Measurements from ENCODE around the gene NUB1.

Gene NUB1

GRCh38 chr7:151391358-151391730 lies 49.7 kb downstream of the NUB1 start:
- H3K27me3 ChIP-seq (ENCODE audit: control insufficient read depth, insufficient read depth, low read length): no peaks in the 10 kb centered on the region
- no peak overlapping the region for H3K4me3 ChIP-seq (ENCODE audit: low read depth, low read length)
- no peaks in the 10 kb centered on the region for H3K9me3 ChIP-seq (ENCODE audit: control insufficient read depth, insufficient read depth, low read length)
- no peak overlapping the region for H3K27ac ChIP-seq (ENCODE audit: low read depth, low read length)
- H3K4me1 ChIP-seq (ENCODE audit: control insufficient read depth, insufficient read depth, low read length): peaks cover 8% of the 10 kb centered on the region; the same call in 1 of the 2 replicates
- no peaks in the 10 kb centered on the region for H3K36me3 ChIP-seq (ENCODE audit: control insufficient read depth, insufficient read depth, low read length)
- H3K9ac ChIP-seq (ENCODE audit: low read depth, low read length): no peak overlapping the region

GRCh38 chr7:151392002-151392401 lies 50.4 kb downstream of the NUB1 start:
- H3K4me1 ChIP-seq (ENCODE audit: control insufficient read depth, insufficient read depth, low read length): peaks cover 8% of the 10 kb centered on the region; the same call in 1 of the 2 replicates
- H3K27ac ChIP-seq (ENCODE audit: low read depth, low read length): no peak overlapping the region
- H3K4me3 ChIP-seq (ENCODE audit: low read depth, low read length): no peak overlapping the region
- H3K36me3 ChIP-seq (ENCODE audit: control insufficient read depth, insufficient read depth, low read length): no peaks in the 10 kb centered on the region
- no peaks in the 10 kb centered on the region for H3K9me3 ChIP-seq (ENCODE audit: control insufficient read depth, insufficient read depth, low read length)
- no peaks in the 10 kb centered on the region for H3K27me3 ChIP-seq (ENCODE audit: control insufficient read depth, insufficient read depth, low read length)
- no peak overlapping the region for H3K9ac ChIP-seq (ENCODE audit: low read depth, low read length)

DNA sequence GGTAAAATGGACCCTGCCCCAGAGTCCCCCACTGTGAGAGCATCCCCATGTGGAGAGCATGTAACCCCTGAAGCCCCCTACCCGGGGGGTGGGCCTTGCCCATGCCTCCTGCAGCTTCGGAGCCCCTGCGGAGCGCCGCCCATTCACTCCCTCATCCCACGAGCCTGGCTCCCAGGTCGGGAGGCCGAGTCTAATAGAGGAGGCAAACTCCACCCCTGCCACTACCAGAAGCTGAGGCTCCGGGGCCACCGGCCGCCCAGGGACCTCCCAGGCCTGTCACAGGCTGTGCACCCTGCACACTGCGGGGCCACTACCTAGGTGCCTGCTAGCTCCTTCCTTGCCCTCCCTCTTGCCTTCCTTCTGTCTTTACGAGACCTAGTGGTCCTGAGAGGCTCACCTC lies 50.8 kb downstream of the NUB1 start:
- no peaks in the 10 kb centered on the region for H3K27me3 ChIP-seq (ENCODE audit: control insufficient read depth, insufficient read depth, low read length)
- no peak overlapping the region for H3K27ac ChIP-seq (ENCODE audit: low read depth, low read length)
- H3K9ac ChIP-seq (ENCODE audit: low read depth, low read length): no peak overlapping the region
- H3K4me3 ChIP-seq (ENCODE audit: low read depth, low read length): no peak overlapping the region
- peaks cover 8% of the 10 kb centered on the region; the same call in 1 of the 2 replicates for H3K4me1 ChIP-seq (ENCODE audit: control insufficient read depth, insufficient read depth, low read length)
- H3K36me3 ChIP-seq (ENCODE audit: control insufficient read depth, insufficient read depth, low read length): no peaks in the 10 kb centered on the region
- H3K9me3 ChIP-seq (ENCODE audit: control insufficient read depth, insufficient read depth, low read length): no peaks in the 10 kb centered on the region

DNA sequence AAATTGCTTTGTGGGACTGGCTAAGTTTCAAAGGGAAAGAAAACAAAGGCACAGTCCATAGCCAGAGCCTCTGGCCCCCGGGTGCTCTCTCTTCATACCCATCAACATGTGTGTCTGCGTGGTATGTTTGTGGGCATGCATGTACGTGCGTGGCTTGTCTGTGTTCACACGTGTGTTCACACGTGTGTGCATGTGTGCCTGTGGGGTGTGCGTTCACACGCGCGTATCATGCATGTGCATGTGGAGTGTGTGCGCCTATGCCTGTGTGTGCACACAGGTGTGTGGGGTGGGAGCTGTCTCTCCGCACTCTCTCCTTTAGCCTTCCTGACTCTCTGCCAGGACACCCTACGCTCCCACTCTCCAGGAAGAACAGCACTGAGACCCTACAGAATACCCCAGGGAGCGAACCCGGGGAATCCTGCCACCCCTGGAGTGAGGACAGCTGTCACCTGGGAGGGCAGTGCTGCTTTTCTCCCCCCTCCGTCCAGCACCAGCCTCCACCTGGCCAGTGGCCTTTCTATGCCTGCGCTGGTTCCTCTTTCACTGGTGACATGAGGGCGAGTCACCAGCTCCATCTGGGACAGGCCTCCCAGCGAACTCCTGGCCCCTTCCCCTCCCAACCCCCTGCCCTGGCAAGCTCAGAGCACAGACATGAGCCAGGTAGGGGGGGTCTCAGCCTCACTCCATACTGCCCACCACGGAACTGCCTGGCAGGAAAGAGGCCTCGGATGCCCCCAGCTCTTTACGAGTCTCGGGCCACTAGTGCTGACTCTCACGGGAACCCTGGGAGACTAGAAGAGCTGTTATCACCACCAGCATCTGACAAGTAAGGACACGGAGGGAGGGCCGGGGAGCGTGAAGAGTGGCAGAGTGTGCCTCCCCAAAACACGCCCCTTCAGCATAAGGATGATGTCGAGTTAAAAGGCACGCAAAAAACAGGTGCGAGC lies 51.7 kb downstream of the NUB1 start:
- Histone ChIP-seq H3K27ac (ENCODE audit: low read depth, low read length) (no peak overlapping the region), H3K9me3 (ENCODE audit: control insufficient read depth, insufficient read depth, low read length) (no peaks in the 10 kb centered on the region), H3K4me3 (ENCODE audit: low read depth, low read length) (no peak overlapping the region), H3K36me3 (ENCODE audit: control insufficient read depth, insufficient read depth, low read length) (peaks cover 5% of the 10 kb centered on the region; the same call in 1 of the 2 replicates), H3K4me1 (ENCODE audit: control insufficient read depth, insufficient read depth, low read length) (peaks cover 8% of the 10 kb centered on the region; the same call in 1 of the 2 replicates), H3K9ac (ENCODE audit: low read depth, low read length) (no peak overlapping the region), H3K27me3 (ENCODE audit: control insufficient read depth, insufficient read depth, low read length) (no peaks in the 10 kb centered on the region)

GRCh38 chr7:151394076-151395035 lies 52.7 kb downstream of the NUB1 start:
- H3K27ac ChIP-seq (ENCODE audit: low read depth, low read length): no peak overlapping the region
- no peak overlapping the region for H3K4me3 ChIP-seq (ENCODE audit: low read depth, low read length)
- no peak overlapping the region for H3K9ac ChIP-seq (ENCODE audit: low read depth, low read length)
- peaks cover 7% of the 10 kb centered on the region; the same call in 1 of the 2 replicates for H3K36me3 ChIP-seq (ENCODE audit: control insufficient read depth, insufficient read depth, low read length)
- no peaks in the 10 kb centered on the region for H3K27me3 ChIP-seq (ENCODE audit: control insufficient read depth, insufficient read depth, low read length)
- no peaks in the 10 kb centered on the region for H3K9me3 ChIP-seq (ENCODE audit: control insufficient read depth, insufficient read depth, low read length)
- H3K4me1 ChIP-seq (ENCODE audit: control insufficient read depth, insufficient read depth, low read length): peaks cover 8% of the 10 kb centered on the region; the same call in 1 of the 2 replicates

DNA sequence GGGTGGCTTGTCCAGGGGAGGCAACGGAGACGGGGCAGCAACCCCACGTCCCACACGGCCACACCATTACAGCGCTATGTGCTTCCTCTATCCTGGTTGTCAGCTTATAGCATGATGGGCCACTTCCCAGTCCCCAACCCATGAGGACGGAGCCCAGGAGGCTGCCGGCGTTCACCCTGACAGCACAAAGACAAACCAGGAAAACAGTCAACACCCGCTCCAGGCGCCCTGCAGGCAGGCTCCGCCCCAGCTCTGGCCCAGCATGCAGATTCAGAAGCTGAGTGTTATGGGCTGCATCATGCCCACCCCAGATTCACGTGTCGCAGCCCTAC lies 53.4 kb downstream of the NUB1 start:
- no peak overlapping the region for H3K9ac ChIP-seq (ENCODE audit: low read depth, low read length)
- H3K27me3 ChIP-seq (ENCODE audit: control insufficient read depth, insufficient read depth, low read length): no peaks in the 10 kb centered on the region
- peaks cover 7% of the 10 kb centered on the region; the same call in 1 of the 2 replicates for H3K36me3 ChIP-seq (ENCODE audit: control insufficient read depth, insufficient read depth, low read length)
- H3K4me3 ChIP-seq (ENCODE audit: low read depth, low read length): no peak overlapping the region
- no peak overlapping the region for H3K27ac ChIP-seq (ENCODE audit: low read depth, low read length)
- no peaks in the 10 kb centered on the region for H3K9me3 ChIP-seq (ENCODE audit: control insufficient read depth, insufficient read depth, low read length)
- peaks cover 8% of the 10 kb centered on the region; the same call in 1 of the 2 replicates for H3K4me1 ChIP-seq (ENCODE audit: control insufficient read depth, insufficient read depth, low read length)

- no peak overlapping the region for H3K9ac ChIP-seq (ENCODE audit: low read depth, low read length)
- H3K27ac ChIP-seq (ENCODE audit: low read depth, low read length): no peak overlapping the region
- H3K4me3 ChIP-seq (ENCODE audit: low read depth, low read length): no peak overlapping the region
- H3K4me1 ChIP-seq (ENCODE audit: control insufficient read depth, insufficient read depth, low read length): peaks cover 13% of the 10 kb centered on the region; the same call in 1 of the 2 replicates
- no peaks in the 10 kb centered on the region for H3K9me3 ChIP-seq (ENCODE audit: control insufficient read depth, insufficient read depth, low read length)
- H3K27me3 ChIP-seq (ENCODE audit: control insufficient read depth, insufficient read depth, low read length): no peaks in the 10 kb centered on the region
- peaks cover 7% of the 10 kb centered on the region; the same call in 1 of the 2 replicates for H3K36me3 ChIP-seq (ENCODE audit: control insufficient read depth, insufficient read depth, low read length)
These were observed 54.8 kb downstream of the NUB1 start for GRCh38 chr7:151396328-151396970.

GRCh38 chr7:151397026-151397425 lies 55.4 kb downstream of the NUB1 start:
- Histone ChIP-seq H3K4me3 (ENCODE audit: low read depth, low read length) (no peak overlapping the region), H3K9me3 (ENCODE audit: control insufficient read depth, insufficient read depth, low read length) (no peaks in the 10 kb centered on the region), H3K27ac (ENCODE audit: low read depth, low read length) (no peak overlapping the region), H3K27me3 (ENCODE audit: control insufficient read depth, insufficient read depth, low read length) (no peaks in the 10 kb centered on the region), H3K36me3 (ENCODE audit: control insufficient read depth, insufficient read depth, low read length) (peaks cover 7% of the 10 kb centered on the region; the same call in 1 of the 2 replicates), H3K9ac (ENCODE audit: low read depth, low read length) (no peak overlapping the region), H3K4me1 (ENCODE audit: control insufficient read depth, insufficient read depth, low read length) (peaks cover 13% of the 10 kb centered on the region; the same call in 1 of the 2 replicates)

DNA sequence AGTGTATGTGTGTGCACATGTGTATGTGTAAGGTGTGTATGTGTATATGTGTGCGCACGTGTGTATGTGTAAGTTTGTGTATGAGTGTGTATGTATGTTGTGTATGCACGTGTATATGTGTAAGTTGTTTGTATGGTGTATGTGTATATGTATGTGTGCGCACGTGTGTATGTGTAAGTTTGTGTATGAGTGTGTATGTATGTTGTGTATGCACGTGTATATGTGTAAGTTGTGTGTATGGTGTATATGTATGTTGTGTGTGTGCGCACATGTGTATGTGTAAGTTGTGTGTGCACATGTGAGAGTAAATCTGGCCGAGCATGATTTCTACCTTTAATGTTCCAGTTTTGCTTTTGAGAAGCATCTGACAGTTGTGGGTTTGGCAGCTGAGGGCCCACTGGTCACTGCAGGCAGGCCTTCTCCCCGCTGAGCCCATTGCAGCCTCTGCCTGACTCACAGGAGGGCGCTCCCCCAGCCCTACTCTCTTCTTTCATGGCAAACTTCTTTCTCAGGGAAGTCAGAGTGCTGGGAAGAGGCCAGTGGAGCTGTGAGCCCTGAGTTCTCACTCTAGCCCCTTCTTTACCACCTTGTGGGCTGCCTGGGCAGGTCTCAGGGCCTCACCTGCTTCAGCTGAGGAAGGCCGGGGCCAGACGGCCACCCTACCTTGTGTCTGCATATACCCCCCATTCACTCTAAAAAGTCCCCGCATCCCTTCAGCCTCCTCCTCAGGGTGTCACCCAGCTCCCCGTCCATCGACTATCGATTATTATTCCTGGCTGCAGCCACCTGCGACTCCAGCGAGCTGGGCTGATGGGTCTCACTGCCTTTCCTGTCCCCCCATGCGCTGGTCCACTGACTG lies 57.1 kb downstream of the NUB1 start:
- no peak overlapping the region for H3K27ac ChIP-seq (ENCODE audit: low read depth, low read length)
- no peaks in the 10 kb centered on the region for H3K9me3 ChIP-seq (ENCODE audit: control insufficient read depth, insufficient read depth, low read length)
- H3K27me3 ChIP-seq (ENCODE audit: control insufficient read depth, insufficient read depth, low read length): no peaks in the 10 kb centered on the region
- H3K36me3 ChIP-seq (ENCODE audit: control insufficient read depth, insufficient read depth, low read length): peaks cover 7% of the 10 kb centered on the region; the same call in 1 of the 2 replicates
- H3K9ac ChIP-seq (ENCODE audit: low read depth, low read length): no peak overlapping the region
- H3K4me3 ChIP-seq (ENCODE audit: low read depth, low read length): no peak overlapping the region
- peaks cover 13% of the 10 kb centered on the region; the same call in 1 of the 2 replicates for H3K4me1 ChIP-seq (ENCODE audit: control insufficient read depth, insufficient read depth, low read length)

- Histone ChIP-seq H3K9ac (ENCODE audit: low read depth, low read length) (no peak overlapping the region), H3K27ac (ENCODE audit: low read depth, low read length) (no peak overlapping the region), H3K4me3 (ENCODE audit: low read depth, low read length) (no peak overlapping the region), H3K9me3 (ENCODE audit: control insufficient read depth, insufficient read depth, low read length) (no peaks in the 10 kb centered on the region), H3K4me1 (ENCODE audit: control insufficient read depth, insufficient read depth, low read length) (peaks cover 13% of the 10 kb centered on the region; the same call in 1 of the 2 replicates), H3K27me3 (ENCODE audit: control insufficient read depth, insufficient read depth, low read length) (no peaks in the 10 kb centered on the region), H3K36me3 (ENCODE audit: control insufficient read depth, insufficient read depth, low read length) (peaks cover 7% of the 10 kb centered on the region; the same call in 1 of the 2 replicates)
These were observed 57.6 kb downstream of the NUB1 start for GRCh38 chr7:151399305-151399601.

Data from HUES48 (cell line).